ENCODE results near the gene ATXN10.

- no peak for TF ChIP-seq CTCF (conservative IDR thresholded peaks at IDR 0.05)
- no peak for TF ChIP-seq EZH2 (IDR thresholded peaks at IDR 0.05; ENCODE audit: low read depth)
These were observed 7.6 kb downstream of the ATXN10 start for GRCh38 chr22:45678961-45679912.

Data from PC-9 (cell line).